Activated effector memory CD4-positive, alpha-beta T cell treated with anti-CD3 and anti-CD28 coated beads, Interleukin-2, amount 50 U/mL, for 16 hours (primary cell): ENCODE results near the gene IL6.
"Not testable (repeated sequence)": the region's sequence is repeated elsewhere in the genome, so short reads cannot be mapped to it uniquely, and the experiment has no call there.

Source experiments
- DNase-seq: peaks from one replicate; pipeline ENCODE4 v3.0.0-alpha.2; 2020

Gene IL6

DNA sequence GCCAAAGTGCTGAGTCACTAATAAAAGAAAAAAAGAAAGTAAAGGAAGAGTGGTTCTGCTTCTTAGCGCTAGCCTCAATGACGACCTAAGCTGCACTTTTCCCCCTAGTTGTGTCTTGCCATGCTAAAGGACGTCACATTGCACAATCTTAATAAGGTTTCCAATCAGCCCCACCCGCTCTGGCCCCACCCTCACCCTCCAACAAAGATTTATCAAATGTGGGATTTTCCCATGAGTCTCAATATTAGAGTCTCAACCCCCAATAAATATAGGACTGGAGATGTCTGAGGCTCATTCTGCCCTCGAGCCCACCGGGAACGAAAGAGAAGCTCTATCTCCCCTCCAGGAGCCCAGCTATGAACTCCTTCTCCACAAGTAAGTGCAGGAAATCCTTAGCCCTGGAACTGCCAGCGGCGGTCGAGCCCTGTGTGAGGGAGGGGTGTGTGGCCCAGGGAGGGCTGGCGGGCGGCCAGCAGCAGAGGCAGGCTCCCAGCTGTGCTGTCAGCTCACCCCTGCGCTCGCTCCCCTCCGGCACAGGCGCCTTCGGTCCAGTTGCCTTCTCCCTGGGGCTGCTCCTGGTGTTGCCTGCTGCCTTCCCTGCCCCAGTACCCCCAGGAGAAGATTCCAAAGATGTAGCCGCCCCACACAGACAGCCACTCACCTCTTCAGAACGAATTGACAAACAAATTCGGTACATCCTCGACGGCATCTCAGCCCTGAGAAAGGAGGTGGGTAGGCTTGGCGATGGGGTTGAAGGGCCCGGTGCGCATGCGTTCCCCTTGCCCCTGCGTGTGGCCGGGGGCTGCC is at the start of gene IL6:
IL6 (plus strand) TSS at position 294 of the 807 bp plus-strand sequence; CDS start at position 357, 63 bp downstream.
- DNase-seq, result no peak

DNA sequence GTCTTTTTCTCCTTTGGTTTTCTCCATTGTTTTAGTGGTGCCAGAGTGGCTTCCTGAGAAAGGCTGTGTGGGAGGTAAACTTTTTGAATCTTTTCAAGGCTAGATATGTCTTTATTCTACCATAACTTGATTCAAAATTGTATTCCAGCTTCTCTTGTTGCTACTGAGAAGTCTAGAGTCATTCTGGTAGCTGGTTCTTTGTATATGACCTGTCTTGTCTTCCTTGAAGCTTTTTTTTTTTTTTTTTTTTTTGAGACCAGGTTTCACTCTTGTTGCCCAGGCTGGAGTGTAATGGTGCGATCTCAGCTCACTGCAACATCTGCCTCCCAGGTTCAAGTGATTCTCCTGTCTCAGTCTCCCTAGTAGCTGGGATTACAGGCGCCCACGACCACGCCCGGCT is 49.7 kb upstream of the IL6 start:
- not testable (repeated sequence) for DNase-seq

DNA sequence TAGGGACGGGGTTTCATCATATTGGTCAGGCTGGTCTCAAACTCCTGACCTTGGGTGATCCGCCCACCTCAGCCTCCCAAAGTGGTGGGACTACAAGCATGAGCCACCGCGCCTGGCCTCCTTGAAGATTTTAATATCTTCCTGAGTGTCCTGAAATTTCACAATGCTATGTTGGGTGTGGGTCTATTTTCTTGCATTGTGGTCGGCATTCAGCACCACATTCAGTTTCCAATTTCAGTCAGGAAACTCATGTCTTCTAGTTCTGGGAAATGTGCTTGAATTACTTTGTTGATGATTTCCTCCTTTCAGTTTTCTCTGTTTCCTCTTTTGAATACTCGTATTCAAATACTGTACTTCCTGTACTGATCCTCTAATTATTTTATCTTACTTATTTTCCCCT is 49.3 kb upstream of the IL6 start:
- no peak for DNase-seq

DNA sequence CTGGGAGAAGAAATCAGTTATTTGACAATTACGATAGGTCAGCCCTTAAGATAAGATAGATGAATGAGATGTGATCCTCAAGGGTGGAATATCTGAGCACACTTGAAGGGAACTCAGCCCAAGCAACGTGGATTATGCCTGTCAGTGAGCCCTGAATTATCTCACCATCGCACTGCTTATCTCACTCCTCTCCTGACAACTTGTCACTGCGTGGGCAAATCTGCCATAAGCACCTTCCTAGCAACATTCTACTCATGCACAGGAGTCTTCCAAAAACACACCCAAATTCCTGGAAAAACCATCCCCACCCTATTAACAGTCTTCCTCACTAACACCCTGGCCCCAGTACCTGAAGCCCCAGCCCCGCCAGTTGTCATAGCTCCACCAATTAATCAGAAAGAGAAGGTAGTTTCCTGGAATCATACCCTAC is 46.5 kb upstream of the IL6 start:
- DNase-seq, result no peak

DNA sequence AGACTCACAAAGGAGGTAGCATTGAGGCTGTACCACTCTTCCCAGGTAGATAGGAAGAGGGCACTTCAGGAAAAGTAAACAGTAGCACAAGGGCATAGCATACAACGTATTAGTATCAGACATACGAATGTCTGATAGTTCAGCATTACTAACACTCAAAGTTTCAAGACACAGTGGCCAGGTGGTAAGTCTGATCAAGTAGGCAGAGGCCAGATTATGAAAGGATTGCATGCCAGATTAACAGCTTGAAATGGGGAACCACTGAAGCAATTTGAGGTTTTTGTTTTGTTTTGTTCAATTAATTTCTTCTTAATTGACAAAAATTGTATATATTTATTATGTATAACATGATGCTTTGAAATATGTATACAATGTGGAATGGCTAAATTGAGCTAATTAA is 45.7 kb upstream of the IL6 start:
- DNase-seq, result no peak

DNA sequence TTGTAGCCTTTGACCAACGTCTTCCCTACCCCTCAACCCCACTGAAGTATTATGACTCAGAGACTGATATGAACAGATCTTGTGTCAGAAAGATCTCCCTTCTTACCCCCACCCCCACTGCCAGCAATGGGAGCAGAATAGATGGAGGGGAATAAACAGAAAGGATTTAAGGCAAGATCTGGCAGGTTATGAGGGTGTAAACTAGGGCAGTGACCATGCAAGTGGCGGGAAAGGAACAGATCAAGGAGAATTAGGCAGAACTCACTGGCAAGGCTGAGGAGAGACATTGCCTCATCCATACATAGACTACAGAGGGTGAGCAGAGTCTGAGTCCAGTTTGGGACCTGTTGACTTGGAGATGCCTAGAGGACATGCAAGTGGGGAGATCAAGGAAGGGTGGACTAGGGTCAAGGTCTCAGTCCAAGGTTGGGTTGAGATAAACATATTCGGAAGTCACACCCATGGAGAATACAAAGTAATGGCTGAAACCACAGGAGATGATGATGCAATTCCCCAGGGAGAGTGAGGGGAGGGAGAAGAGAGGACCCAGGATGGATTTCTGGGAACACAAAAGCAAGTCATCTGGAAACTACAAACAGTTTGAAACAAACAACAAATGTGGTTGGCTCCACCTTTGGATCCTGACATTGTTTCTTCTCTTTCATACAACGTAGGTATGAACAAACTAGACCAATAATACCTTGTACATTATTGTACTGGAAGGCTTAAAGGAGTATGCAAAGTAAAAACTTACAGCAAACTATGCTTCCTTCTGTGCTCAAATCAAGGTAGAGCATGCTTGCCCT is 44.9 kb upstream of the IL6 start:
- no peak for DNase-seq

DNA sequence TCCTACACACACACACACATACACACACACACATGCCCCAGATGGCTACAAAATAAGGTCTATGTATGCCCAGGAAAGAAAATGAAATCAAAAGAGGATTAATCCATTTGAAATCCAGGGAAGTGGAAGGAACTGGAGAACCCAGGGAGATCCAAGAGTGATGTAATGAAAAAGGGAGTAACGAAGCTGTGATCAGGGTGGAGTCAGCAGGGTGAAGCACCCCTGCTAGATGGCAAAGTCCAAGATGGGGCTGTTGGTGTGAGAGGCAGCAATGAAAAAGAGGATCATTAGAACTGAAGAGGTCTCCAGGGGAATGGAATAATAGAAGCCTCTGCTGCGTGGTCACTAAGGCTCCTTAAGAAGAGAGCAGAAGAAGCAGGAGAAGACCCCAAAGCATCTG is 43.6 kb upstream of the IL6 start:
- DNase-seq, result no peak

DNA sequence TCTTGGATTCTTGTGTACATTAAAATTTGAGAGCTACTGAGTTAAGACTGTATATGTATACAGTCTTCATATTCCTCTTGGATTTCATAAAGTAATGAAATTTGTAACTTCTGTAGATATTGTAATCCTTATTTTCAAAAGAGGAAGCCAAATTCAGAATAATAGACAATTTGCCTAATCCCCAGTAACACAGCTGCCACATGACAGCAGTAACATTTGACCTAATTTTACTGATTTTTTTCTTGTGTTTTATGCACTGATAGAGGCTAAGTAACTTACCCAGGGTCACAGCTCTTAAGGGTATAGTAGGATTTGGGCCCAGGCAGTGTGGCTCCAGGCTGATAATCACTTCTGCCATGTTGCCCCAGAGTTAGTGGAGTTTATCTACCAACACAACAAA is 40.4 kb upstream of the IL6 start:
- DNase-seq, result no peak

DNA sequence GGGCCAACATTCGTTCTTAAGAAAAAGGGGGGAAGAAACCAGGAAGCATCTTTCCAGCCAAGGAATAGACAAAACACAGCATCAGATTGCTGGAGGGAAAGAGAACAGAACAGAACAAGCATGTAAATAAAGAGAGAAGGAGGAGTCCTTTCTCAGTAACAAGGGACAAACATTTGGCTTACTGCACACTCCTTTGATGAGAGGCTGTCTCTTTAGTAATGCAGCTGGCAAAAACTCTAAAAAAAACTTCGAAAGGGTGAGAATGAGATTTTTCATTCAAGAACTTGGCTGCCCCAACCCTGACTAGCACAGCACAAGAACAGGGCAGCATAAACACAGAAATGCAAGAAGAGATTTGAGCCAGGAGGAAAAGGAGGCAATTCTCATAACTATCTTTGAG is 38.9 kb upstream of the IL6 start:
- no peak for DNase-seq

DNA sequence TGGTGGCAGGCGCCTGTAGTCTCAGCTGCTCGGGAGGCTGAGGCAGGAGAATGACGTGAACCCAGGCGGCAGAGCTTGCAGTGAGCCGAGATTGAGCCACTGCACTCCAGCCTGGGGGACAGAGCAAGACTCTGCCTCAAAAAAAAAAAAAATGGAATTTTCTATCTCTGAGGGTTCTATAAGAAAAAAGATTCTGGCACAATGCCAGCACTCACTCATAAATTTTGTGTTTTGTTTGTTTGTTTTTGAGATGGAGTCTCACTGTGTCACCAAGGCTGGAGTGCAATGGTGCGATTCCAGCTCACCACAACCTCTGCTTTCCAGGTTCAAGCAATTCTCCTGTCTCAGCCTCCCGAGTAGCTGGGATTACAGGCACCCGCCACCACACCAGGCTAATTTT is 38.1 kb upstream of the IL6 start:
- not testable (repeated sequence) for DNase-seq

DNA sequence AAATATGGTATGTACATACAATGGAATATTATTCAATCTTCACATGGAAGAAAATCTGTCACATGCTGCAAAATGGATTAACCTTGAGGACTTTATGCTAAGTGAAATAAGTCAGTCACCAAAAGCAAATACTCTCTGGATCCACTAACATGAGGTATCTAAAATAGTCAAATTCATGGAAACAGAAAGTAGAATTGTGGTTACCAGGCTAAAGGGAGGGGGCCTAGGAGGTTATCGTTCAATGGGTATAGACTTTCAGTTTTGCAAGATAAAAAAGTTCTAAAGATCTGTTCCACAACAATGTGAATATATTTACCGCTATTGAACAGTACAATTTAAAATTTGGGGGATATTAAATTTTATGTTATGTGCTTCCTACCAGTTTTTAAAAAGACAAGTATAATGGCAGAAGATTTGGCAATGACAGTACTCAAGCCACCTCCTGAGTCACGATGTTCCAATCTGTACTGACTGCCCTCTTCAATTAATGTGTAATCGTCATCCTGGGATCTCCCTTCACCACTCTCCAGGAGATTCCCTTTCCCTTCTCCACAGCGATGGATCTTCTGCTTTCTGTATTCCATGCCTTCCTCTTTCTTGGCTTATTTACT is 32.3 kb upstream of the IL6 start:
- DNase-seq, result no peak

DNA sequence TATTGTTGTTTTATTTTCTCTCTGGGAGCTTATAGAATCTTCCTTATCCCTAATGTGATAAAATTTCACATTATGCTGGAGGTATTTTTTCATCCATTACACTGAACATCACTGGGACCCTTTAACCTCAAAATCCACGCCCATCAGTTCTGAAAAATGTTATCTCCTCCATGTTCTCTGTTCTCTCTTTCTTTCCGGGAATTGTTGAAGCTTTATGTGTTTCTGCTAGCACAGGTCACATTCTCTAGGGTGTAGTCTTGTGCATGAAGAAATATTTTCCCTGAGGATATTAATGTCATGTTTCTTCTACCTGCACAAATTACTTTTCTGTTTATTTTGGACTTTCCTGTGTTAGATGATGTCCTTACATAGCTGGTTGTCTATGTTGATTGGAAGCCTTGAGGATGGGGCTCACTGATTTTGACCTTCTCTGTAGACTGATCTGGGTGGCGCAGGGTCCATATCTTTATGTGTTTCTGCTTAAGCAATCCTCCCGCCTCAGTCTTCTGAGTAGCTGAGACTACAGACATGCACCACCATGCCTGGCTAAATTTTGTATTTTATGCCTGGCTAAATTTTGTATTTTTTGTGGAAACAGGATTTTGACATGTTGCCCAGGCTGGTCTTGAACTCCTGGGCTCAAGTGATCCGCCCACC is 31.4 kb upstream of the IL6 start:
- DNase-seq, result no peak

DNA sequence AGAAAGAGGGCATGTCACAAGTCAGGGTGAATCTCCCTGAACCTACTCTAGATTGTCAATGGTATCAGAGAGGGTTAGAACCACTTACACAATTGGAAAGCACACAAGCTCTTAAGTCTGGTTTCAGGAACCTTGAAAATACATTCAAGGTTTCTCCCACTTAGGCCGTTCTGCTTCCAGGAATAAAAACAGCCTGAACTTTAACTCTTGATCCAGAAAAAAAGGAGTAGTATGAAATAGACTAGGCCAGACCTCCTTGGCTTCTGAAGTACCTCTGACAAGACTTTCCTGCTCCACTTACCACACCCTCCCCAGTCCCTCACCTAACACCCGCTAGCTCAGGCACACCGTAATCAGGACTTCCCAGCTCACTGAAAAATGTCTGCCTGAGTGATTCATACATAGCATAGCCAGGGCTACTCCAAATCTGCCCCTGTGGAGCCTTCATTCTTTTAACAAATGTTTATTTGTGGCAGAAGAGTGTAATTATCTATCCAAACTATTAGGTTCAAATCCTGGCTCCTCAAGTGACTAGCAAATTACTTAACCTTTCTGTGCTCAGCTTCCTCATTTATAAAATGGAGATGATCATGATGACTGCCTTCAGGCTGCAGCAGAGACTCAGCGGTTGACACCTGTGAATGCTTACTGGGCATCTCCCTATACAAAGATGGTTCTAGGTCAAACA is 30.3 kb upstream of the IL6 start:
- DNase-seq, result no peak

DNA sequence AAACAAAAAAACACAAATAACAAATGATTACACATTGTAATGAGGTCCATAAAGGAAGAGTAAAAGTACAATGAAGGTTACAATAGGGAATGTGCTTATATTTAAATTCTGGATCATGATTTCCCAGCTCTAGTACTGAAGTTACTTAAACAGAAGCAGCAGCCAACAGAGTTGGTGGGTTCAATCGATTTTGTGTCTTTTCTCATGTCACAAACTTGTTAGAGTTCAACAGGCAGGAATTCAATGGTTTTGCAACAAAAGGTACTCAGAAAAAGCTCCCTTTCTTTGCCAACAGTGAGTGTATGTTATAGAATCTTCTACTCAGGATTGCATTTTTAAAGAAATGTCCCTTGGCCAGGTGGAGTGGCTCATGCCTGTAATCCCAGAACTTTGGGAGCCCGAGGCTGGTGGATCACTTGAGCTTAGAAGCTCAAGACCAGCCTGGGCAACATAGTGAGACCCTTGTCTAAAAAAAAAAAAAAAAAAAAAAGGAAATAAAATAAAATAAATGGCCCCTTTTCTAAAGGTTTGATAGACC is 29.6 kb upstream of the IL6 start:
- DNase-seq, result no peak

DNA sequence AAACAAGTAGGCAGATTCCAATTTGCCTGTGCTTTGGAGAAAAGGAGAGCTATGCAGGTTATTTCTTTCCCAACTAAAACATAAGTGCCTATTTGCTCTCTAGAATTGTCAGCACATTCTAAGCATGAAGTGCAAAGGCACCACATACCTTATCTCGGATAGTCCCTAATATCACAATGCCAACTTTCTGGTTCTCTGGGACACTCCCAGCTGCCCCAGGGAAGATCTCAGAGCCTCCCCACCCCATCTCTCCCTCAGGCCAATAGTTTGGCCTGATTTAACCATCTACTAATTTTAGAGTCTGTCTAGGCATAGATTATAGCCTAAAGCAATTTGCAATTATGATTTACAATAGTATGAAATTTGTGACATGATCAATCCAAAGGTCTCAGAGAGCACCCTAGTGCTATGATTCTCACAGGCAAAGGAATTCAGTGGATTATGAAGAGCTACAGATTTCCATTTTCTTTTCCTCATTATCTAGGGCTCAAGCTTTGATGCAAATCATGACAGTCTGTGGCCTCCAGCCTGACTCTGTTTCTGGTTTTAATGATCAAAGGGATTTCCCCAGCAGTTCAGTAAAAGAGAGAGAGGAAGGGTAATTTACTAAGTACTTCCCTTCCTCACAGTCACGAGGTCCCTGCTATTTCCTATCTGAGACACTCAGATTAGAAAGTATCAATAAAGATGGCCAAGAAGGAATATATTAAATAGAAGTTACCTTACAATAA is 29.0 kb upstream of the IL6 start:
- no peak for DNase-seq

DNA sequence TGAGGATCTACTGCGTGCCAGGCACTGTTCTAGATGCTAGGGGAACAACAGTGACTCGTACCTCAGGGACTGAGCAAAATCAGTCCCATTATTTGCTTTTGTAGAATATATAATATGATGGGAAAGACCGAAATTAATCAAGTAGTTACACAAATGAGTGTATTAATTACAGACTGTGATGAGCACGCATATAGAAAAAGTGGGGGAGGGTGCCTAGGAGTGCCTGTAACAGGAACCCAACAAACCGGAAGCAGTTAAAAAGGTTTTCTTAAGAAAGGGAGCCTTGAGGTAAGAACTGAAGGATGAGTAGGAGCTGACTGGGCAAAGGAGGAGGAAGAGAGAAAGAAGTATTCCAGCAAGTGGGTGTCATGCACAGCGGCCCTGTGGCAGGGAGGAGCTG is 28.2 kb upstream of the IL6 start:
- DNase-seq, result no peak

DNA sequence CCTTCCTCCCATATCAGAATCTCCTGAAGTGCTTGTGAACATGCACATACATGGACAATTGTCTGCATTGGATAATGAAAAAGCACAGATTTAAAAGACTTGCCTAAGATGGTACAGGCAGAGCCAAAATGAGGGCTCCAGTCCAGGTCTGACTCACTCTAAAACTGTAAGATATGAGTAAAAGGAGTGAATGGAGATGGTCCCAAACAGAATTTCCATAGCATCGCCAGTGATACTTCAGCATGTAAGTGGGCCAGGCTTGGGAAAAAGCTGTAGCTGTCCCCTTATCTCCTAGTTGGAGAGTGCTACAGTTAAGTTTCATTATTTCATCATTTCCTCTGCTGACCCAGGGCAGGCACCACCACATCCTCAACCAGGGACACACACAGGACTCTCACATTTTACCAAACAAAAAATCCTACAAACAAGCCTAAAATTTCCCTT is 26.4 kb upstream of the IL6 start:
- no peak for DNase-seq

DNA sequence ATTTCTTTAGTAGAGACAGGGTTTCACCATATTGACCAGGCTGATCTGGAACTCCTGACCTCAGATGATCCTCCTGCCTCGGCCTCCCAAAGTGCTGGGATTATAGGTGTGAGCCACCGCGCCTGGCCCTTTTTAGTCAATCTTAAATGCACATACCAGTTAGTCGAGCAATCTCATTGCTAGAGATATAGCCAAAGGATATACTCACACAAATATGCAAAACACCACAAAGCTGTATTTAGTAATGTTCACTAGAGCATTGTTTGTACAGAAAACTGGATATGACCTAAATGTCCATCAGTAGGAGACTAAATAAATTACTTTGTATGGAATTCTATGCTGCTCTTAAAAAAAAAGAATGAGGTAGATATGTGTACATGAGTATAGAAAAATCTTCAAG is 24.5 kb upstream of the IL6 start:
- DNase-seq, result no peak

DNA sequence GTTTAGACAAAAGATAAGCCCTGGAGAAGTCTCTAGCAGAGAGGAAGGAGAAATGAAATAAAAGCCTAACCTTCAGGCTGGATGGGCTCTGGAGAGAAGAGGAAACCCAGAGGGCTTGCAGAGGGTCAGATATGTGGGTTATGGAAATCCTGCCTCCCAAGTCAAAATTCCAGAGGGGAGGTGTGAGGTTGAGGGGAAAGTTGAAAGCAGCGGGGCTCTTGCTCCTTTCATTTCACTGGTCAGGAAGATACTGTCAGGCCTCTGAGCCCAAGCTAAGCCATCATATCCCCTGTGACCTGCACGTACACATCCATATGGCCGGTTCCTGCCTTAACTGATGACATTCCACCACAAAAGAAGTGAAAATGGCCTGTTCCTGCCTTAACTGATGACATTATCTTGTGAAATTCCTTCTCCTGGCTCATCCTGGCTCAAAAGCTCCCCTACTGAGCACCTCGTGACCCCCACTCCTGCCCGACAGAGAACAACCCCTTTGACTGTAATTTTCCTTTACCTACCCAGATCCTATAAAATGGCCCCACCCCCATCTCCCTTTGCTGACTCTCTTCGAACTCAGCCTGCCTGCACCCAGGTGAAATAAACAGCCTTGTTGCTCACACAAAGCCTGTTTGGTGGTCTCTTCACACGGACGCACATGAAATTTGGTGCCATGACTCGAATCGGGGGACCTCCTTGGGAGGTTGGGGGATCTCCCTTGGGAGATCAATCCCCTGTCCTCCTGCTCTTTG is 23.7 kb upstream of the IL6 start:
- DNase-seq, result not testable (repeated sequence)

DNA sequence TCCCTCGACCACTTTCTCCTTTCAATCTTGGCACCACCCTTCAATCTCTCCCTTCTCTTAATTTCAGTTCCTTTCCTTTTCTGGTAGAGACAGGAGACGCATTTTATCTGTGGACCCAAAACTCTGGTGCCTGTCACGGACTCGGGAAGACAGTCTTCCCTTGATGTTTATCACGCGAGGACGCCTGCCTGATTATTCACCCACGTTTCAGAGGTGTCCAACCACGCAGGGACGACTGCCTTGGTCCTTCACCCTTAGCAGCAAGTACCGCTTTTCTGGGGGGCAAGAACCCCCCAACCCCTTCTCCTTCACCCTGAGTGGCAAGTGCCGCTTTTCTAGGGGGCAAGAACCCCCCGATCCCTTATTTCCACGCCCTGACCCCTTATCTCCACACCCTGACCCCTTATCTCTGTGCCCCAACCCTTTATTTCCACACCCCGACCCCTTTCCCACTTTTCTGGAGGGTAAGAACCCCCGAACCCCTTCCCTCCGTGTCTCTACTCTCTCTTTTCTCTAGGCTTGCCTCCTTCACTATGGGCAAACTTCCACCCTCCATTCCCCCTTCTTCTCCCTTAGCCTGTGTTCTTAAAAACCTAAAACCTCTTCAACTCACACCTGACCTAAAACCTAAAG is 22.9 kb upstream of the IL6 start:
- not testable (repeated sequence) for DNase-seq
